IPS DF 19.7 (cell line): ENCODE data around the gene USP16.

Experiments
- DNase-seq: peaks from one replicate; pipeline ENCODE4 v3.0.0-alpha.2; 2013; ENCODE audit warnings: low read depth, low spot score

USP16 gene

GRCh38 chr21:29082046-29082815 lies 57.8 kb downstream of the USP16 start:
- DNase-seq, result no peak

GRCh38 chr21:29083306-29083705 lies 58.8 kb downstream of the USP16 start:
- no peak for DNase-seq

GRCh38 chr21:29084372-29084771 lies 59.9 kb downstream of the USP16 start:
- DNase-seq, result no peak

- no peak for DNase-seq
Measured at GRCh38 chr21:29085106-29085752, 60.8 kb downstream of the USP16 start.

GRCh38 chr21:29091033-29091432 lies 66.6 kb downstream of the USP16 start:
- DNase-seq, result no peak

- no peak for DNase-seq
Measured at GRCh38 chr21:29092102-29092959, 67.9 kb downstream of the USP16 start.

- no peak for DNase-seq
Measured at GRCh38 chr21:29096218-29097015, 71.9 kb downstream of the USP16 start.

- DNase-seq, result no peak
Measured at GRCh38 chr21:29098156-29098555, 73.7 kb downstream of the USP16 start.

- no peak for DNase-seq
Measured at GRCh38 chr21:29102791-29103257, 78.4 kb downstream of the USP16 start.
